HG02610 (cell line): Measurements from ENCODE around the gene KIF22.

Experiments used
- ATAC-seq: cut with Tn5 transposase; IDR thresholded peaks from one replicate; pipeline ENCODE4 v1.9.1; 2021; ENCODE audit warnings: mild to moderate bottlenecking, moderate library complexity; ENCODE audit not compliant: unreplicated experiment

Gene KIF22

DNA sequence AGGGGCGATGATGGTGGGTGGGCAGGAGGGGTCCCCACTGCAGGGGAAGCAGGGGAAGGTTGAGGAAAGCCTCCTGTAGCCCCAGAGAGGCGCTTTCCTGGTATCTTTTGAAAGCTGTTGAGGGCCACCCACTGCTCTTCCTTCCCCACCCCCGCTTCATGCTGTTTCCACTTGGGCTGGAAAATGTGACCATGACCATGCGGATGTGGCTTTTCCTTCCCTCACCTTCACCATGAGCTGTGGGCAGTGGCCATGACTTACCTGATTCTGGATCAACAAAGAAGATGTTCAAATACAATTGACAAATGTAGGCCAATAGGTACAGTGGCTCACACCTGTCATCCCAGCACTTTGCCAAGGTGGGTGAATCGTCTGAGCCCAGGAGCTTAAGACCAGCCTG is 43.5 kb downstream of the KIF22 start:
- ATAC-seq = no peak

DNA sequence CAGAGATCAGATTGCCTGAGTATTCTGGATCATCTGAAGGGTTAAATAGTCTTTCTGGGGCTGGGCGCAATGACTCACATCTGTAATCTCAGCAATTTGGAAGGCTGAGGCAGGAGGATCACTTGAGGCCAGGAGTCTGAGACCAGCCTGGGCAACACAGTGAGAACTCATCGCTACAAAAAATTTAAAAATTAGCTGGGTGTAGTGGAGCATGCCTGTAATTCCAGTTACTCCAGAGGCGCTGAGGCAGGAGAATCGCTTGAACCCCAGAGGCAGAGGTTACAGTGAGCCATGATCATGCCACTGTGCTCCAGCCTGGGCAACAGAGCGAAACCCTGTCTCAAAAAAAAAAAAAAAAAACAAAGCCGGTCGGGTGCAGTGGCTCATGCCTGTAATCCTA is 45.4 kb downstream of the KIF22 start:
- ATAC-seq = no peak

DNA sequence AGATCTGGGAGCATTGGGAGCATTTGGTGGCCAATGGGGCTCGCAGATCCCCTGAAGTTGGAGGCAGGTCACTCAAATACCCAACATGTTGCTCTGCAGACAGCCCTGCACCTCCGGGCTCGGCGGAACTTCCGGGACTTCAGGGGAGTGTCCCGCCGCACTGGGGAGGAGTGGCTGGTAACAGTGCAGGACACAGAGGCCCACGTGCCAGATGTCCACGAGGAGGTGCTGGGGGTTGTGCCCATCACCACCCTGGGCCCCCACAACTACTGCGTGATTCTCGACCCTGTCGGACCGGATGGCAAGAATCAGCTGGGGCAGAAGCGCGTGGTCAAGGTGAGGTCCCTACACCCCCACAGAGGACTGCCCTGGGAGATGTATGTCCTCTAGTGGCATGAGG is 46.1 kb downstream of the KIF22 start:
- no peak for ATAC-seq

DNA sequence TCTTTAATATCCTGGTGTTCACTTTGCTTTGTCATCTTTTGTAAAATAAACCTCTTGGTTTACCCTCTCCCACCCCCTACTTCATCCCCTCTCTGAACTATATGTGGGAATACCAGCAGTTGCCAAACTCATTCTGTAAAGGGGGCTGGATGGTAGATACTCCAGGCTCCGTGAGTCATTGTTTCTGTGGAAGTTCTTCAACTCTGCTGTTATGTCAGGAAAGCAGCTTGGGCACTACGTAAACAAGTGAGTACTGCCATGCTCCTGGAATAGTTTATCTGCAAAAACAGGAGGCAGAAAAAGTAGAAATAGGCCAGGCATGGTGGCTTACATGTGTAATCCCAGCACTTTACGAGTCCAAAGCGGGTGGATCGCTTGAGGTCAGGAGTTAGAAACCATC is 47.3 kb downstream of the KIF22 start:
- ATAC-seq = no peak

DNA sequence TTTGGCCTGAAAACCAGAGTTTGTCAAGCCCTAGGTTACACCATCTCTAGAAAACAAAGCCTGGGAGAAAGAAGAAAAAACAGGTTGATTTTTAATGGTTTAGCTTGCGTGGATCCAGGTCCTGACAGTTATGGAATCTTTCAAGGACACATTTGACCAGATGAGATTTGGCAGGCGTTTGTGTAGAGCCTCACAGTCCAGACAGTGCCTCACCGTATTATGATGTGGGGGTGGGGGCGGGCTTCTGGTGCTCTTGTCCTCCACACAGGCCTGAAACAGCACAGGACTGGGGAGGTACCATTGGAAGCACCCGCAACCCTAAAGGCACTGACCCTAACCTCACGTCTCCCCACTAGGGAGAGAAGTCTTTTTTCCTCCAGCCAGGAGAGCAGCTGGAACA is 49.3 kb downstream of the KIF22 start:
- no peak for ATAC-seq

DNA sequence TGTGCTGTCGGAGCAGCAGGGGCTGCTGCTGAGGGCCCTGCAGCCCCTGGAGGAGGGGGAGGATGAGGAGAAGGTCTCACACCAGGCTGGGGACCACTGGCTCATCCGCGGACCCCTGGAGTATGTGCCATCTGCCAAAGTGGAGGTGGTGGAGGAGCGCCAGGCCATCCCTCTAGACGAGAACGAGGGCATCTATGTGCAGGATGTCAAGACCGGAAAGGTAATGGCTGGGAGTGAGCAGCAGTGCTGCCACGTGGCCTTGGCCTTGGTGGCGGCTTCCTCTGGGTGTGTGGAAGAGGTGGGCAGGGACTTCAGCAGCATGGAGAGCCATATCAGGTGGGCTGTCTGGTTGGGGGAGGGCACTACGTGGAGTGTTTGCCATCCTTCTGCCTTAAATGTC is 49.7 kb downstream of the KIF22 start:
- no peak for ATAC-seq

DNA sequence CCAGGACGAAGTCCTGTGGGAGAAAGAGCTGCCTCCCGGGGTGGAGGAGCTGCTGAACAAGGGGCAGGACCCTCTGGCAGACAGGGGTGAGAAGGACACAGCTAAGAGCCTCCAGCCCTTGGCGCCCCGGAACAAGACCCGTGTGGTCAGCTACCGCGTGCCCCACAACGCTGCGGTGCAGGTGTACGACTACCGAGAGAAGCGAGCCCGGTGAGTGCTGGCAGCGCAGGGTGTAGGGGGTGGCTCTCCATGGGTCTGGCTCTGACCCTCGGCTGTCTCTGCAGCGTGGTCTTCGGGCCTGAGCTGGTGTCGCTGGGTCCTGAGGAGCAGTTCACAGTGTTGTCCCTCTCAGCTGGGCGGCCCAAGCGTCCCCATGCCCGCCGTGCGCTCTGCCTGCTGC is 51.1 kb downstream of the KIF22 start:
- ATAC-seq = no peak

DNA sequence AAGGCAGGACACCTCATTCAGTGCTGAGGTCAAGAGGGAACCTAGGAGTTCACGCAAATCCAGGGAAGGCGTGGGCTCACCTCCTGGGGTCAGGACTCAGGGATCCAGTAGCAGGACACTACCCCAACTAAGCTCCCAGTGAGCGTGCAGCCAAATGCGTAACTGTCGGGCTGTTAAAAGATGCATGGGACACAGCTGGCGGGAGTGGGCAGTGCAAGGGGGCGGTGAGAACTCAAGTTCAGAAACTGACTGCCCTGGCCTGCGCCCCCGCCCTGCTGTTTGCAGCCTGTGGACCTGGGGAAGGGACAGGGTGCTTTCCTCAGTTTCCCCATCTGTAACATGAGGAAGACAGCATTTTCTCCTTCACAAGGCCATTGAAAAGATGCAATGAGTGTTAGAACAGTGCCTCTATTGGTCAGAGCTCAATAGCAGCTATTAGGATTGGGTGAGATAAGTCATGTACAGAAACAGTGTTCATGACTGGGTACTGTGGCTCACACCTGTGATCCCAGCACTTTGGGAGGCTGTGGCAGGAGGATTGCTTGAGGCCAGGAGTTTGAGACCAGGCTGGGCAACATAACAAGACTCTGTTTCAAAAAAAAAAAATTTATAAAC is 52.3 kb downstream of the KIF22 start:
- ATAC-seq = no peak

DNA sequence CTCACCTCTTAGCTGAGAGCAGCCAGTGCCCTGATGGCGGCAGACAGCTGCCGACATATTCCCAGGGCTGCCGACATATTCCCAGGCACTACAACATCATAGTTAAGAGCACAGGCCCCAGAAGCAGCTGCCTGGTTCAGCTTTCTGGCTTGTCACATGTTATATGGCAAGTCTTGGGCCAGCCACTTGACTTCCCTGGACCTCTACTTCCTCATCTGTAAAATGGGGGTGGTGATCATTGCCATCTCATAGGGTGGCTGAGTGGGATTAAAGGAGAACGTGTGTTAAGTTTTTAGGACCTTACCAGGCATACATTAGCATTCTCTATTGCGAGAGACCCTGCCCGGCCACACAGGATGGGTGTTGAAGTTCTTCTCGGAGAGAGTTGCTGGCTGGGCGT is 53.4 kb downstream of the KIF22 start:
- ATAC-seq = no peak

DNA sequence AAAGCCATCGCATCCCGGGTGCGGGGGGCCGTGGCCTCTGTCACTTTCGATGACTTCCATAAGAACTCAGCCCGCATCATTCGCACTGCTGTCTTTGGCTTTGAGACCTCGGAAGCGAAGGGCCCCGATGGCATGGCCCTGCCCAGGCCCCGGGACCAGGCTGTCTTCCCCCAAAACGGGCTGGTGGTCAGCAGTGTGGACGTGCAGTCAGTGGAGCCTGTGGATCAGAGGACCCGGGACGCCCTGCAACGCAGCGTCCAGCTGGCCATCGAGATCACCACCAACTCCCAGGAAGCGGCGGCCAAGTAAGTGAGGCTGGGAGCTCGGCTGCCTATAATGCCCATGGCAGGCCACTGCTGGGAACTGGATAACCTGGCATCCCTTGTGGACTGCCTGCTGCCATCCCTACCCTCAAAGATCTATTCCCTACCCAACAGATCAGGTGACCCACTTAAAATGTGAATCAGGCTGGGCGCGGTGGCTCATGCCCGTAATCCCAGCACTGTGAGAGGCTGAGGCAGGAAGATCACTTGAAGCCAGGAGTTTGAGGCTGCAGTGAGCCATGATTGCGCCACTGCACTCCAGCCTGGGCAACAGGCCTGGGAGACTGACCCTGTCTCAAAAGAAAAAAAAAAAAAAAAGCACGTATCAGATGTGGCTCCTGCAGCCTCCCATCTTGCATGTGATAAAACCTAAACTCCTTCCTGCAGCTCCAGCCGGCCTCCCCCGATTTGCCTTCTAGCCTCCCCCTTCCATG is 54.2 kb downstream of the KIF22 start:
- no peak for ATAC-seq

DNA sequence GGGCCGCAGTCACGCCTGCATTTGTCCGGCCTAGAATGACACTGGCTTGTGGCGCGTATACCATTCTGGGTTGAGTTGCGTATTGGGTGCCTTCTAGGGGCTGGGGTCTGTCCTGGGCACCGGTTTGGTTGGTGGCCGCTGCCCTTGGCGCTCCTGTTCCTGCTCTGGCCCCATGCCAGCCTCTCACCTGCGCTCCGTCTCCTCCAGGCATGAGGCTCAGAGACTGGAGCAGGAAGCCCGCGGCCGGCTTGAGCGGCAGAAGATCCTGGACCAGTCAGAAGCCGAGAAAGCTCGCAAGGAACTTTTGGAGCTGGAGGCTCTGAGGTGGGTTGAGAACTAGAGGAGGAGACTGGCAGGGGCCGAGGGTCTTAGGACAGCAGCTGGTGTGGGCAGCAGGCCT is 55.1 kb downstream of the KIF22 start:
- no peak for ATAC-seq

DNA sequence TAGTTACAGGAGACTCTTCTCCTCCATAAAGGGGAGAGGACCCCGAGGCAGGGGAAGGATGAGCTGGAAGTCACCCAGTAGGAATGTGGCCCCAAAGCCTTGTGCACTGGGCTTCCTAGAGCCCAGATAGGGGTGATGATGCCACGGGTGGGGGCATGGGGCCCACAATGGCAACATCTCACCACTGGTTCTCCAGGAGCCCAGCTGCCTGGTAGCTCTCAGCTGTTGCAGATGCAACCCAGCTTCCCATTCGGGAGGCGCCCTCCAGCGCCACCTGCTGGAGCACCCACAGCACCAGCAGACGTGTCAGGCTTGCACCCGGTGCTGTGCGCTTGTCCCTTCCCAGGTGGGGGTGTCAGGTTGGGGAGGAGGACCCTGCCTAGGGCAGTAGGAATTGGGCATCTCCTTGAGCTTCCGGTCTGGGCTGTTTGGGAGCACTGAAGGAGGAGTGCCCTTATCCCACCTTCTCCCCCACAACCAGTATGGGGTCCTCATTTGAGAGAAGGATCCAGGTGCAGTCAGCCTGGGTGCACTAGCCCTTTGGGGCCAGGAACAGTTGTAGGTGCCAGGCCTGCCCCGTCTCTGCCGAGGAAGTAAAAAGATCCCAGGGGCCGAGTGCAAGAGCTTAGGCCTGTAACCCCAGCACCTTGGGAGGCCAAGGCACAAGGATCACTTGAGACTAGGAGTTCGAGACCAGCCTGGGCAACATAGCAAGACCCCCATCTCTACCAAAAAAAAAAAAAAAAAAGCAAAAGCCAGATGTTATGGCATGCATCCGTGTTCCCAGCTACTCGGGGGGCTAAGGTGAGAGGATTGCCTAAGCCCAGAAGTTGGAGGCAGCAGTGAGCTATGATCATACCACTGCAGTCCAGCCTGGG is 58.1 kb downstream of the KIF22 start:
- no peak for ATAC-seq

DNA sequence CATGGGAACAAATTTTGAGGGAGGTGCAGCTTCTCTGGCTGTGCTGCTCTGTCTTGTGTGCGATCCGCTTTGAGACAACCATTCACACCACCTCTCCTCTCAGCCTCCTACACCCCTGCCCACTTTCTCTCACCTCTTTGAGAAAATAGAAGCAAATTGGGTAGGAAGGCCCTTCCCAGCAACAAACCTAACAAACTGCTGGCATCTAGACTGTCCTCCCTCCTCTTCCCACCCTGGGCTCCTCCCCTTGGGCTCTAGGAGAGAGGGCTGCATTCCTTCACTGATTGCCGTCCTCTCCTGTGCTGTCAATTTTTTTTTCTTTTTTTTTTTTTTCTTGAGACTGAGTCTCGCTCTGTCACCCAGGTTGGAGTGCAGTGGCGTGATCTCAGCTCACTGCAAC is 59.0 kb downstream of the KIF22 start:
- ATAC-seq = no peak

DNA sequence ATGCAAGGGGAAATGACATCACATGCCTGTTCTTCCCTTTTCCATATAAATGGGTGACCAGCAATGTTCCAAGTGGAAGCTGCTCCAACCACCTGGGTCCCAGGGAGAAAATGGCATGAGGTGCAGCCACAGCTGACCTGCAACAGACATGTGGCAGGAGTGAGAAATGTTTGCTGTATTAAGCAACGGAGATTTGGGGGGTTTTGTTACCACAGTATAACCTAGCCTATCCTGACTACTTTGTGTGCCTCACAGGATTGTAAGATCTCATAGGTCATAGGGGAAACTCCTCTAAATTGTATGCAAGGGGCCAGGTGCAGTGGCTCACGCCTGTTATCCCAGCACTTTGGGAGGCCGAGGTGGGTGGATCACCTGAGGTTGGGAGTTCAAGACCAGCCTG is 60.4 kb downstream of the KIF22 start:
- ATAC-seq = no peak

DNA sequence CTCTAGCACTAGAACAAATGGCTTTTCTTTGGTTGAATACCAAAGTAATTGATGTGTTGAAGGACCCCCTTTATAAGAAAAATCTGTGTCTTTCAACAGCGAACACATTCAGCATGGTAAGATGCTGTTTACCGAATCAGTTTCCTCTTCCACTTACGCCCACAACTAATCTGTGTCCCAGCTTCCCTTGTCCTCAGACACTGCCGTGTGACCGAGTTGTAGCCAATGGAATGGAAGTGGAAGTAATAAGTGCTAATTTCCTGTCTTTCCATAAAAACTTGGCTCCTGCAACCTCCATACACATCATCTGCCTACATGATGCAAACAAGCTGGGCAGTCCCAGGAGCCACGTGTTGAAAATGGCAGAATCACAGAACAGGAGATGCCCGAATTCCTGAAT is 62.1 kb downstream of the KIF22 start:
- ATAC-seq = no peak

DNA sequence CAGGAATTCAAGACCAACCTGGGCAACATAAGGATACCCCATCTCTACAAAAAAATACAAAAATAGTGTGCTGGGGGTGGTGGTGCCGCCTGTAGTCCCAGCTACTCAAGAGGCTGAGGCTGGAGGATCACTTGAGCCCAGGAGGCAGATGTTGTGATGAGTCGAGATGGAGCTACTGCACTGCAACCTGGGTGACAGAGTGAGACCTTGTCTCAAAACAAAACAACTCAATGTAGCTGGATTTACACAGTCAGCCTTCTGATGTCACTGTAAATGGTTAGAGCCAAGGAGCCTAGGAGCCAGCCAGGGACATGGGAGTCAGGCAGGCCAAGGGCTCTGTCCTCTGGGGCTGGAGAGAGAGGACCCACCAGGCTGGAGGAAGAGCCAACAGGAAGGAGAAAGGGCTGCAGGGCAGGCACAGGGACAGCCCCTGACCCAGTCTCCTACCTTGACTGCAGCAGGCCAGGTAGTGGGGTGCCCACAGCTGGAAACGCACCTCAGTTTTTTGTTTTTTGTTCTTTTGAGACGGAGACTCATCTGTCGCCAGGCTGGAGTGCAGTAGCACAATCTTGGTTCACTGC is 64.1 kb downstream of the KIF22 start:
- ATAC-seq = no peak
